HG03103 (cell line): ENCODE data around the gene ECE1.
A peak's percentile ranks its signal among the peaks of the same experiment; 100 is the strongest.

Source experiments
- ATAC-seq: cut with Tn5 transposase; IDR thresholded peaks from one replicate; pipeline ENCODE4 v1.9.1; 2021; ENCODE audit warnings: low read depth; ENCODE audit not compliant: unreplicated experiment

Gene ECE1

GRCh38 chr1:21308847-21309652 is 18.8 kb upstream of the ECE1 start:
- ATAC-seq: no peak

- no peak for ATAC-seq
These were observed 18.1 kb upstream of the ECE1 start for GRCh38 chr1:21308330-21308729.

- ATAC-seq: no peak
These were observed 17.5 kb upstream of the ECE1 start for GRCh38 chr1:21307663-21308305.

- ATAC-seq: no peak
These were observed 16.9 kb upstream of the ECE1 start for GRCh38 chr1:21307210-21307609.

GRCh38 chr1:21305900-21306189 is 15.6 kb upstream of the ECE1 start:
- no peak for ATAC-seq

- ATAC-seq: no peak
These were observed 15.1 kb upstream of the ECE1 start for GRCh38 chr1:21305155-21305899.

- ATAC-seq: no peak
These were observed 14.2 kb upstream of the ECE1 start for GRCh38 chr1:21304488-21304887.

GRCh38 chr1:21302747-21303715 is 12.8 kb upstream of the ECE1 start:
- no peak for ATAC-seq

- ATAC-seq: no peak
These were observed 11.7 kb upstream of the ECE1 start for GRCh38 chr1:21301794-21302440.

- no peak for ATAC-seq
These were observed 10.5 kb upstream of the ECE1 start for GRCh38 chr1:21300774-21301173.

- ATAC-seq: no peak
These were observed 9.6 kb upstream of the ECE1 start for GRCh38 chr1:21299780-21300395.

GRCh38 chr1:21298981-21299391 is 8.7 kb upstream of the ECE1 start:
- ATAC-seq: no peak

GRCh38 chr1:21297975-21298374 is 7.7 kb upstream of the ECE1 start:
- no peak for ATAC-seq

- no peak for ATAC-seq
These were observed 6.5 kb upstream of the ECE1 start for GRCh38 chr1:21296509-21297354.

- ATAC-seq: no peak
These were observed 5.3 kb upstream of the ECE1 start for GRCh38 chr1:21295545-21295944.

- no peak for ATAC-seq
These were observed 4.7 kb upstream of the ECE1 start for GRCh38 chr1:21295002-21295401.

- peak; percentile 46 for ATAC-seq
These were observed 4.2 kb upstream of the ECE1 start for GRCh38 chr1:21294266-21294989.
